ENCODE data around the gene NT5C.
A peak's percentile ranks its signal among the peaks of the same experiment; 100 is the strongest.

NT5C gene

DNA sequence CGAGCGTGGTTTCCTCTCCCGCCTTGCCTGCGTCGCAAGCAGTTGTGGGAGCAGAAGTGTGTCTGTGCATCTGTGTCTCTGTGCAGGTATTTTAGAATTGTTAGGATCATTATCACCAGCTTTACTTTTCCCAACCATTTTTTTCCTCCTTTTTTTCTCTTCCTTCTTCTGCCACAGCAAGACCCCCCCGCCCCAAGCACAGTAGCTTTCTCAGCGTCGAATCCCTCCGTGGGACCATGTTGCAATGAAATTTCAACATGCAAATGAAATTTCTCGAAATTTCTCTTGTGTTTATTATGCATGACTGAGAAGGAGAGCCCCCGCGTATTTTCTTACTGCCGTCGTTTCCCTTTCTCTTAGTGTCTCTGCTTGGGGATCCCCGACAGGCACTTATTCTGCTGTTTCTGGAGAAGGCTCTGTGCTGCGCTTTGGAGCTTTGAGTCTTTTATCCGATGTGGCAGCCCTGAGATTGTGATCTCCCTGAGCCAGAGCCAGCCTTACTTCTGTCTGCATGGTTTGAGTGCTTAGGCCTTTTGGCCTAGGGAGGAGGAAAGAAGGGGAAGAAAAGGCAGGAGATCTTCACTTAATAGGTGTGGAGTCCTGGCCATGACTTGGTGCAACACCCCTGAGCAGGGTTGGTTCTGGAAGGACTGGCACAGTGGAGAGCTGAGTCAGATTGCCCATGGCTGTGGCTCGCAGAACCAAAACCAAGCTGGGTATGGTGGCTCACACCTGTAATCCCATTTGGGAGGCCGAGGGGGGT lies 16.8 kb downstream of the NT5C start:
- DNase-seq = no peak

DNA sequence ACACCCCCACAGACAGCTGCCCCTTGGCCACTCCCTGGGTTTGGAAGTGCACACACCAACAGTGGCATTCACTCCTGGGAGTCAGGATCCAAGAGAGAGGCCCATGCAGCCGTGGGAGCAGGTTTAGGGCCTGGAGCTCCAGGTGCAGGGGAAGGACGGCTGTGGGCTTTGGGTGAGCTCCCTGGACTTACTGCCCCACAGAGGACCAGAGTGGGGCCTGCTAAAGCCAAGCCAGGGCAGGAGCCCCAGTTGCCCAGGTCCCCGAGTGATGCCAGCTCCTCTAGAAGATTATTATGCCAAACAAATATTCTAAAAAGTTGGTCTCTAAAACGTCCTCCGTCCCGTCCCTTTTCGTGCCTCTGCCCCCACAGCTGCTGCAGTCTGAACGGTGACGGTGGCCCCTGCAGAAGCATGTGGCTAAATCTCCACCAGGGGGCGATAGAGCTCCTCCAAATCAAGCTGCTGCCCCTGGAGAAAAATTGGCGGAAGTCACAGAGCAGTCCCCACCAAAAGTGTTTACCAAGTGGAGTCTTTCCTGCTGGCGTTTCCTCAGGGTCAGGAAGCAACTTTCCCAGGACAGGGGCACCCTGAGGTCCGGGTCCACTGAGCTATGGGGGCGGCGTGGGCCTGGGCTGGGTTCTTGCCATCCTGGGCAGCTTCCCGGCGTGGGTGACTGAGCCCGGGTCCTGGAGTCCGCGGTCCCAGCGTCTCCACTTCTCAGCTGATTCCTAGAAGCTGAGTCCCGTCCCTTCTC lies 17.6 kb downstream of the NT5C start:
- peak; percentile 96 for DNase-seq

DNA sequence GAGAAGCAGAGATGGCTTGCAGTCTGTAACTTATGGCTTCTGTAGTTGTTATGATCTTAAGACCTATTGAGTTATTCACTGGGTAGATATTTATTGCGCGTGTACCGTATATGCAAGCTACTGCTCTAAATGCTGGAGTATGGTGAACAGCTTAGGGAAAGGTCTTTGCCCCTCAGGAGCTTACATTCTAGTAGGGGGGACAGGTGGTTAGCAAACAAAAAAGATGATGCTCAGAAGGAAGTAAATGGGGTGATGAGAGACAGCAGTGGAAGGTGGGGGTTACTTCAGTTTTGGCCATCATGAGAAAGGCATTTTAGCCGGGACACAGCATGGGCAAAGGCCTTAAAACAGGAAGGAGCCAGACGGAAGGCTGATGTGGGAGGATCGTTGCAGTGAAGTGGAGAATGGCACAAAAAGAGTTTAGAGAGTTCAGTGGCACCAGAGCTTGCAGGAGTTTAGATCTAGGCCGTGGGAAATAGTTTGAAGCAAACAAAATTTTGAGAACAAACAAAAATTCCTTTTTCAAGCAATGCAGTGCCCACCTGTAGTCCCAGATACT lies 19.7 kb downstream of the NT5C start:
- no peak for DNase-seq

DNA sequence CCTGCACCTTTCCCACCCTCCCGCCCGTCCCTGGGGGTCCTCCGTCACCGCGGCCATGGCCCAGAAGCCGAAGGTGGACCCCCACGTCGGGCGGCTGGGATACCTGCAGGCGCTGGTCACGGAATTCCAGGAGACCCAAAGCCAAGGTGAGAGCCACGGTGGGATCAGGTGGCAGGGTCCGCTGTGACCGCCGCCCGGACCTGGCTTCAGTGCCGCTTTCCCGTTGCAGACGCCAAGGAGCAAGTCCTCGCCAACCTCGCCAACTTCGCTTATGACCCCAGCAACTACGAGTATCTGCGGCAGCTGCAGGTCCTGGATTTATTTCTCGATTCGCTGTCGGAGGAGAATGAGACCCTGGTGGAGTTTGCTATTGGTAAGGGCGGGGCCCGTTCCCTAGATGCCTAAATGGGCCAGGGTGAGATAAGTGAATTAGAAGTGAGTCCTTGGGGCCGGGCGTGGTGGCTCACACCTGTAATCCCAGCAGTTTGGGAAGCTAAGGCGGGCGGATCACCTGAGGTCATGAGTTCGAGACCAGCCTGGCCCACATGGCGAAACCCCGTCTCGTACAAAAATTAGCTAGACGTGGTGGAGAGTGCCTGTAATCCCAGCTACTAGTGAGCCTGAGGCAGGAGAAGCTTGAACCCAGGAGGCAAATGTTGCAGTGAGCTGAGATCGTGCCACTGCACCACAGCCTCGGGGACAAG lies 21.2 kb downstream of the NT5C start:
- peak in 1 of 2 experiments; percentile 26 for DNase-seq

DNA sequence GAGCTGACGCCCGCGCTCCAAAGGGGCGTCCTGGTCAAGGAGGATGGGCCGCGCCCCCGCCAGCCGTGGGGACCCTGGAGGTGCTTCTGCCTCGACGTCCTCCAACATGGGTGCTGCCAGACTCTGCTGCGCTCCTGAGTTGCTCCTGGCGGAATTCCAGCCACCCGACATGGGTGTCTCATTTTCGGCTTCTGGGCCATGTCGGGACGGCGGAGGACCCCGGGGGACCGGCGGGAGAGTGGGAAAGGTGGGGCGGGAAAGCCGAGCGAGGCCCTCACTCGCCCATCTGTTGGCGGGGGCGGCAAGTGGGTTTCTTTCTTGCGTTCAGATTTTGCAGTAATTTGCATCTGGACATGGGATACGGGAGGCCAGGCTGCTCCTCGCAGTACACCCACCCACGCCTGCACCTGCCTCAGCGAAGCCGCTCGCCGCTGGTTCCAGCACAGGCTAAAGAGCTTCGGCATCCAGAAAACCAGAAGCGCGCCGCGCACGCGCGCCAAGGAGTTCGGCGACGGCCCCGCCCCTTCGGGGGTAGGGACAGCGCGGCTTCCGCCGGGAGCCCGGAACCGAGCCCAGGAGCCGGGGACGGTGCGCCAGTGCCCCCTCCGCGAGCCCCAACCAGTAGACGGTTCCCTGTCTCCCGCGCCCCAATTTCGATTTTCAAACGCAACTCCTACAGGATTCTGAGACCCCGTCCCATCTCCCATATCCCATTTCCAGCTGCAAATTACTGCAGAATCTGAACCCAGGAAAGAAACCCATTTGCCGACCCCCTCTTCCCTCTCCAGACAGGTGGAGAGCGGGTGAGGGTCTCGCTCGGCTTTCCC lies 21.9 kb downstream of the NT5C start, which contains the start of gene ARMC7:
ARMC7 (plus strand) TSS at position 563 of the 827 bp plus-strand sequence. CDS start 320 bp downstream, outside the sequence.
- DNase-seq = peak; percentile 88 to 90

DNA sequence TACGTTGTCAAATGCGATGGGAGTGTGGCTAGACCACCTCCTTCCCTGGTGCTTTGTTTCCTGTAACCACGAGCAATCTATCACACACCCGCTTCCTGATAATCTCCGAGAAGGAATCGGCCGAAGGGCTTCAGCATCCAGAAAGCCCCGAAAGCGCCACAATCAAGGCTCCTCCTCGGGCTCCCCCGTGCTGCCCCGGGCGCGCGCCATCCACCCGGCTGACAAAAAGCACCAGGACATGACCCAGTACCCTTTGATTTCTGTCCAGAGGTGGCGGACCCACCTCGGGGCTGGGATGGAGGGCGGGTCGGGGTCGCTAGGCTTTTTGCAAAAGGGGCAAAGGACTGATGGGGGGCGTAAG lies 22.5 kb downstream of the NT5C start:
- DNase-seq = no peak

DNA sequence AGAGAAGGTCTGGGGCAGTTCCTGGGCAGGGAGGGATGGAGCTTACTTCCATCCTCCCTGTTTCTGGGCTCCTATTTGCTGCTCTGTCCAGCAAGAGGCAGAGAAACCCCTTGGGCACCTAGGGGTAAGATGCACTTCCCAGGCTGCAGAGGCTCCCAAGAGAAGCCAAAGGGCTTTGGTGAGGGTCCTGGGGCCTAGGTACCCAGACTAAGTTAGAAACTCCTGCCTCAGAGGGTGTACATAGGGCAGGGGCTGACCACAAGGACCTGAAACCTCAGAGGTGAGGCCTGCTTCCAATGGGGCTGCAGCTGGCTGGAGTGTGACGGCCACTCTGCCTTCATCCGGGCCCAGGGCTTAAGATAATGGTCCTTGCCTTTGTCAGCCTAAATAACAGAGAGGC lies 23.3 kb downstream of the NT5C start:
- no peak for DNase-seq

DNA sequence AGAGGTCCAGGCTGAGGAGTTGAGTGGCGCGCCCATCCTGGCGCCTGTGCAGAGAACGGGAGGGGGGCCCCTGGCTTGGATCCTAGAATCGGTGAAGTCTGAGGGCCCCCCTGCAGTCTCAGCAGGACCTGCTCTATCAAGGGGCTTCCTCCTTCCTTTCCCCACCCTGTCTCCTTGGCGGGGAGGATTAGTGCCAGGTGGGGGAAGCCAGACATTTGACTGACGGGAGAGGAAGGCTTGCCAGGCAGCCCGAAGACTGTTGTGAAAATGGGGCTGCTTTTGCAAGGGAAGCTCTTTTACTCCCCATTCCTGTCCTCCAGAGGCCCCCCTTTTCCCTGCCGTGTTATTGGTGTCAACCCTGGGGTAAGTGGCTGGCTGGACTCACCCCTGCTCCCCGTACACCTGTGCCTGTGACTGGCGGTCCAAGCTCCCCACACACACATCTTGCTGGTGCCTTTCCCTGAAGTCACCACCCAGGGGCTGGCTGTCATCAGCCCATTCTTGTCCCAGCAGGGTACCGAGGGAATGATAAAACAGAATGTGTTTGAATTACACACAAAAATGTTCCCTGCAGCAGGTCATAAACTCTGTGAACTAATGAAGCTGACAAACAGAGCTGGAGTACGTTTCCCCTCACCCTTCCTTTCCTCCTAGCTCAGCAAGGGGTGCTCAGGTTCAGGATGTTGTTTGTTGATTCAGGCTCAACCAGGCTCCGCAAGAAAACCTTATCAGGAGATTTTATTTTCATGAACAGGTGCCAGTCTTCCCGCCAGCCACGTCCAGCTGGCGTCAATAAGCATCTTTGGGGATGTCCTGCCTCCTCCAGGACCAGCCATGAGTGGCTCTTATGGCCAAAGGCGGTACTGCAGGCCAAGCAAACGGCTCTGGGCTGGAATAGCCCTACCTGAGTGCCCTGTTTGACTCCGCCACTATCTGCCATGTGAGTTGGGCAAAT lies 26.1 kb downstream of the NT5C start:
- DNase-seq = peak; percentile 13 to 40

DNA sequence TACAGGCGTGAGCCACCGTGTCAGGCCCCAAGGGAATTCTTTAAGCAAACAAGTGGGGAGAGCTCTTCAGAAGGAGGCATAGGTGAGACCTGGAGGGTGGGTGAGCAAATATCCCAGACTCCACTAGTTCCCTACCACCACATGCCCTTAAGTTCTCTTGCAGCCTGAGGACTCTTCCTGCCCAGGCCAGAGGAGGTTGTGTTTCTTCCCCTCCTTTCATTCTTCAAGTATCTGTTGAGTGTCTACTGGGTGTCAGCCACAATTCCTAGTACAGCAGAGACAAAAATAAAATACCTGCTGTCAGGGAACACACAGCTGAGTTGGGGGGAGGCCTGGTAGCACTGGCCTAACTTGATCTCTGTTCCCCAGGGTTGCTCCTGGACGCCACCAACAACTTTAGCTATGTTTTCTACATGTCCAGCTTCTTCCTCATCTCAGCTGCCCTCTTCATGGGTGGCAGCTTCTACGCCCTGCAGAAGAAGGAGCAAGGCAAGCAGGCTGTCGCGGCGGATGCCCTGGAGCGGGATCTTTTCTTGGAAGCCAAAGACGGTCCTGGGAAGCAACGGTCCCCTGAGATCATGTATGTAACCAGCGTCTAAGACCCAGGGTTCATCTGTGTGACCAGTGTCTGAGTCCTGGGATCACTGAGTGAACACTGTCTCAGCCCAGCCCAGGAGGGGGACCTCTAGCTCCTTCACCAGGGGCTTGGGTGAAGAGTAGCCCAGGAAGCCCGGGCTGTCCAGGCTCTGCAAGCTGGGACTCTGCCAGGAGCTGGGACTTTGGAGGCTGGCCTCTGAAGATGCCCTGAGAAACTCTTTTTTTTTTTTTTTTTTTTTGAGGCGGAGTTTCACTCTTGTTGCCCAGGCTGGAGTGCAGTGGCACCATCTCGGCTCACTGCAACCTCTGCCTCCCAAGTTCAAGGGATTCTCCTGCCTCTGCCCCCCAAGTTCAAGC lies 27.7 kb downstream of the NT5C start:
- no peak for DNase-seq

DNA sequence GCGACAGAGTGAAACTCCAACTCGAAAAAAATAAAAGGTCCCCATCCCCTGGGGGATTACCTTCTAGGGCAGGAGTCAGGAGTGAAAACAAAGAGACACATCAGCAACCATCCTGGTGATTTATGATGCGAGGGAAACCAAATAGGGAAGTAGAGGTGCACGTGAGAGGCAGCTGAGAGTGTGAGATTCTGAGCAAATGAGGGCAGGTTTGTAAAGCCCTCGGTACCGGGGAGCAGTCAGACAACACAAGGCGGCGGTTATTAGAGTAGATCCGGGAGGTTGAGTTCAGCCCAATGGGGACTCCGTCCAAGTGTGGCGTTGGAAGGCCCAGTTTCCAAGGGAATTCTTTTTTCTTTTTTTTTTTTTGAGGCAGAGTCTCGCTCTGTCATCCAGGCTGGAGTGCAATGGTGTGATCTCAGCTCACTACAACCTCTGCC lies 29.1 kb downstream of the NT5C start:
- DNase-seq = peak; percentile 18 to 32

DNA sequence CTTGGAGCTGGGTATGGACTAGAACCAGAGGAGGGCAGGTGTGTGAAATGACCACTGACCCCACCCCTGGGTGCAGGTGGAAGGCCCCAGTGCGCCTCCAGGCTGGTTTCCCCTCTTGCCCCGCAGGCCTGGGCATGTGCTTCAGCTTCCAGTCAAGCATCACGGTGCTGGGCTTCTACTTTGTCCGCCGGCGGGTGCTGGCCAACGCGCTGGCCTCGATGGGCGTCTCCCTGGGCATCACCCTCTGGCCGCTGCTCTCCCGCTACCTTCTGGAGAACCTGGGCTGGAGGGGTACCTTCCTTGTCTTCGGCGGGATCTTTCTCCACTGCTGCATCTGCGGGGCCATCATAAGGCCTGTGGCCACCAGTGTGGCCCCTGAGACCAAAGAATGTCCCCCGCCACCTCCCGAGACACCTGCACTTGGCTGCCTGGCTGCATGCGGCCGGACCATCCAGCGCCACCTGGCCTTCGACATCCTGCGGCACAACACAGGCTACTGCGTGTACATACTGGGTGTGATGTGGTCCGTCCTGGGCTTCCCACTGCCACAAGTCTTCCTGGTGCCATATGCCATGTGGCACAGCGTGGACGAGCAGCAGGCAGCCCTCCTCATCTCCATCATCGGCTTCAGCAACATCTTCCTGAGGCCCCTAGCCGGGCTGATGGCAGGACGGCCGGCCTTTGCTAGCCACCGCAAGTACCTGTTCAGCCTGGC lies 31.5 kb downstream of the NT5C start:
- DNase-seq = no peak

DNA sequence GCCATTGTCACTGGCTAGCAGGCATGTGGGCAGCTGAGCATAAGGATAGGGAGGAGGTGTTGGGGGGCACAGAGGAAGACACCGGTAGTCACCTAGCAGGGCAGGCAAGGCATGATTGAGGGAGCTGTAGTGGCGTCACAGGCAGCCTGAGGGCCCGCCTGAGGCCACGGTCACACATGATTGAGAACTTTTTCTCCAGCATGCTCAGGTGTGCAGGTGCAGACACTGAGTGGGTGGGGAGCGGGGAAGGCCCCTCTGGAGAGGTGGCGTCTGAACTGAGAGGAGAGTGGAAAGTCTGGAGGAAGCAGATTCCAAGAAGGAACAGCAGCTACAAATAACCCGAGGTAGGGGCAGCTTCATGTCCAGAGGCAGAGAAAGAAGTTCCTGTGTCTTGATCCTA lies 32.7 kb downstream of the NT5C start:
- no peak for DNase-seq

DNA sequence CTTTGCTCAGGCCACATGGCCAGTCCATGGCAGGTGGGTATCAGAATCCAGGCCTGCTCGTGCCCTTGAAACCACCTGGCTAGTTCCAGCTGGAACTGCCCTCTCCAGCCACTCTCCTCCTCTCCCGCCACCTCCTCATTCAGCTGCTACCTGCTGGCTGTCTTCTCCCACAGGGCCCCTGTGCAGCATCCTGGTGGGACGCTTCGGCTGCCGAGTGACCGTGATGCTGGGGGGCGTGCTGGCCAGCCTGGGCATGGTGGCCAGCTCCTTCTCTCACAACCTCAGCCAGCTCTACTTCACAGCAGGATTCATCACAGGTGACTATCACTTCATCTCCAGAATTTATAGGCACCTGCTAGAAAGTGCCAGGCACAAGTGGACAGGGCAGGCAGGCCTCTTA lies 33.7 kb downstream of the NT5C start:
- no peak for DNase-seq

DNA sequence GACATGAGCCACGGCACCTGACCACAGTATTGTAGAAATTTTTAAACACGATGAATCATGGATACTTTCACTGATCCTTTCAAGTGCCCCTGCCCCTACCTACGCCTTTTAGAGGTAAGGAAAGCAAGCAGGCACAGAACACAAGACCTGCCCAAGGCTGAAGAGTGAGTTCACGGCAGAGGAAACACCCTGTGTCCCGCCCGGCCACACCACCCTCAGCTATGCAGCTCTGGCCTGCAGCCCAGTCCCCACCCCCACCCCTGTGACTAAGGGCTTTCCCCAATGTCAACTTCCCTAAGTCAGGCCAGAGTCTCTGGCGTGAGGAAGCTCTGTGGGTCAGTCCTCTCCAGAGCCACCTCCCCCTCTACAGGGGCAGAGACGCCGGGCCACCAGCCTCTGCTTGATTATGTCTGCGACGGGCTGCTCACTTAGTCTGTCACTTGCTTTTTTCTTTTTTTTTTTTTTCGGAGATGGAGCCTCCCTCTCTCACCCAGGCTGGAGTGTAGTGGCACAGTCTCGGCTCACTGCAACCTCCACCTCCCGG lies 35.4 kb downstream of the NT5C start:
- DNase-seq = peak; percentile 96 to 97

DNA sequence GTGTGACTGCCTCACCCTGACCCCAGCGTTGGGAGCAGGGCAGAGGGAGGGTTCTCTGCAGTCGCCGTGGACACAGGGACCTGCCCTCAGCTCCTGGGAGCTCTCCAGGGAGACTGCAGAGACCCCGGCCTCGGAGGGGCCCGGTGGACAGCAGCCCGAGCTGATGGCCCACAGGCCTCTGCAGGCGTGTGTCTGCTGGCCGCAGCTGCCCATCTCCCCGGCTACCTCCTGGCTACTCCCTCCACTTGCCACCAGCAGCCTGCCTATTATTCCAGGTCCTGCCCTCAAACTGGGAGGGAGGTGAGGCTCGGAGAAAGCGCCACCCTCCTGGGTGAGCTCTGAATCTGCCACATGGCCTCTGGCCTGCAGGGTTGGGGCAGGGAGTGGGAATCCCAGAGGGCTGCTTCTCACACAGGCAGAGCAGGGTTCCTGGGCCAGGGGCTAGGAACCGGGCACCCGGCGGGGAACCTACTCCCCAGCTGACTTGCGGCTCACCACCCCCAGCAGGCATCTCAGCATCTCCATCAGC lies 36.6 kb downstream of the NT5C start:
- no peak for DNase-seq

DNA sequence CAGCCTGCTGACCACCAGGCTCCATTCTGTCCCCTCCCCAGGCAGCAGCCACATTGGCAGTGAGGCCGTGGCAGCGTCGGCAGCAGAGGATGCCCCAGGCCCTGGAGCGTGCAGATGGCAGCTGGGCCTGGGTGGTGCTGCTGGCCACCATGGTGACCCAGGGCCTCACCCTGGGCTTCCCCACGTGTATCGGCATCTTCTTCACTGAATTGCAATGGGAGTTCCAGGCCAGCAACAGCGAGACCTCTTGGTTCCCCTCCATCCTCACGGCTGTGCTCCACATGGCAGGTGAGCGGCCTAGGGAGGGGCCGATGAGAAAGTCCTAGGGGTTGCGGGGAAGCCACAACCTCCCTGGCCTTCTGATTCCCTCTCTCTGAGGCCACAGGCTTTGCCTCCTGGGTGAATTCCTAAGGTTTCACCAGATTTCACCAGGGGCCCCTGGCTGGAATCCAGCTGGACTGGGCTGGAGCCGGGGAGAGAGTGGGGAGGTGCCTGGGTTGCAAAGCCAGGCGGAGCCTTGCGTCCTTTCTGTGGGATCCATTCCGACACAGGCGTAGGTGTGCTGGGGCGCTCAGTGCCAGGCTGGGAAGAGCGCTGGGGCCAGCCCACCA lies 37.9 kb downstream of the NT5C start:
- DNase-seq = no peak

DNA sequence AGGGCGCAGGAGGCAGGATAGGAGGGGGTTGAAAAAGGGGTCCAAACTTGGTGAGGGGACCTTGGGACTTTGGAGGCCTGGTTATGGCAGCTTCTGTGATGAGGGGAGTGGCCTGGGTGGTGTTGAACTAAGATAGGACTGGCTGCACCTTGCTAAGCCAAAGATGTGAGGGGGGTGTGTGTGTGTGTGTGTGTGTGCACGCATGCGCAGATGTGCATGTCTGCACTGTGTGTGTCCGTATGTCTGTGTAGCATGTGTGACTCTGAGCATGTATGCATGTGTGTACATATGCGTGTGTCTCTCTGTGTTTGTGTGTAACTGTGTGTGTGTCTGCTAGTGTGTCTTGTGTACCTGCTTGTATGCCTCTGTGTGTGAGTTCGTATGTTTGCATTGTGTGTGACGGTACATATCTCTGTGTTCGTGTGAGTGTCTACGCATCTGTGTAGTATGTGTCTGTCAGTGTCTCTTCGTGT lies 39.7 kb downstream of the NT5C start:
- no peak for DNase-seq
